HG02970 (cell line): ENCODE results near the gene GNAI3.

Experiments
- ATAC-seq: cut with Tn5 transposase; IDR thresholded peaks from one replicate; pipeline ENCODE4 v1.9.1; 2021; ENCODE audit warnings: mild to moderate bottlenecking, moderate library complexity, moderate number of reproducible peaks; ENCODE audit not compliant: unreplicated experiment, low FRiP score

GNAI3 gene

GRCh38 chr1:109589177-109589576 lies 40.8 kb downstream of the GNAI3 start:
- no peak for ATAC-seq

DNA sequence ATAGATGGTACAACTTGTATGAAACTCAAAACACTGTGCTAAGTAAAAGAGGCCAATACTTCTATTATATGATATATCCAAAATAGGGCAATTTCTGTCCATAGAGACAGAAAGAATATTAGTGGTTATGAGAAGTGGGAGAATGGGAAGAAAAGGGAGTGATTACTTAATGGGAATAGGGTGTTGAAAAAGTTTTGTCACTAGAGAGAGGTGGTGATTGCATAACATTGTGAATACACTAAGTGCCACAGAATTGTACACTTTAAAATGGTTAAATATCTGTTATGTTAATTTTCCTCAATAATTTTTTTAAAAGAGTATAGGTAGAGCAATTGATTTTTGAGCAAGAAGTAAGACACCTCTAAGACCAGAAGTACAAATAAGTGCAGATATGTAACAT lies 41.3 kb downstream of the GNAI3 start:
- no peak for ATAC-seq

- ATAC-seq = no peak
Measured at GRCh38 chr1:109592916-109593315, 44.5 kb downstream of the GNAI3 start.

DNA sequence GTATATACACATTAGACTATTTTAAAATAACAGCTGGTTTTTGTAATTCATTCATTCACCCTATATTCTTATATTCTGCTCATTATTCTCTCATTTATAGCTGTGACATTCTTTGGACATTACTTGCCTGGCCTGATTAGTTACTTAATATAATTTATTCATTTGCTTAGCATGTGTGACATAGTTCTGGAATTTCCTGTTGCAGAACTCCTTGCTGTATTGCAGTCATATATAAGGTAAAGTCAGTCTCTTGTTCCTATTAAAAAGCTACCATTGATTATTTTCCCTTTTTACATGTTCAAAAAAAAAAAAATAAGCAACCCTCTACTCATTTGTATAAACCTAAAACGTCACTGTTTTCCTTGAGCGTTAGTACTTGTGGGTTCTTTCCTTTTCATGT lies 47.1 kb downstream of the GNAI3 start:
- no peak for ATAC-seq

DNA sequence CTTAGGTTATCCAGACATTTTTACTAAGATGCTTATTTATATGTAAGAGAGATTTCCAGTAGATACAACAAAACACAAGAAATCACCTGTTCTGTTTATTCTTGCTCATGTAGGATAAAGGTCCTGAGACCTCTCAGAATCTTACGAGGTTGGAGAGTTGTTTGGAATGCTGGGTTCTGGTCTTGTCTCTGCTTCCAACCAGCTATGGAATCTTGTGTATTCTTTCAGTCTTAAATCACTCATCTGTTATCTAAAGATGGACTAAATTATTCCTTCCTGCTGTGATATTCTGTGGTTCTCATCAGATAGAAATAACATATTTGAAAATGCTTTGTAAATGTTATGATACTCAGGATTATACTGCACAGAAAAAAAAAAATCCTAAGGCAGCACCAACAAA lies 49.7 kb downstream of the GNAI3 start:
- no peak for ATAC-seq

- no peak for ATAC-seq
Measured at GRCh38 chr1:109598655-109599054, 50.2 kb downstream of the GNAI3 start.

GRCh38 chr1:109603229-109603628 lies 54.8 kb downstream of the GNAI3 start:
- no peak for ATAC-seq

- no peak for ATAC-seq
Measured at GRCh38 chr1:109605381-109605780, 57.0 kb downstream of the GNAI3 start.

DNA sequence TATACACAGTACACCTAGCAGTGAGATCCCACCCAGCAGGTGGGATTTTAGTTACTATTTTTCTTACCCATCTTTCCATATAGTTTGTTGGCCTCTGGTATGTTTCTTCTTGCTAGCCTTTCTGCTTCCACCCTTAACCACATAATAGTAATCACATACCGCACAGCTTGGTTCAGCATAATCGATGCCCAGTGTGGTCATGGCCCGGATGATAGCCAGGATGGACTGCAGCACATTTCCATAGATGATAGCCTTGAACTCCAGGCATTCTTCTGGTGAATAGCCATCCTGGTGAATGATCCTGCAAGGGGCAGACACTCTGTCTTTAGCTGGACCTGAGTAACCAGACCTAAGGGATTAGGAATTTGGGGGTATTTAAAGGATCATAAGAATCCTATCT lies 61.5 kb downstream of the GNAI3 start:
- ATAC-seq = no peak

DNA sequence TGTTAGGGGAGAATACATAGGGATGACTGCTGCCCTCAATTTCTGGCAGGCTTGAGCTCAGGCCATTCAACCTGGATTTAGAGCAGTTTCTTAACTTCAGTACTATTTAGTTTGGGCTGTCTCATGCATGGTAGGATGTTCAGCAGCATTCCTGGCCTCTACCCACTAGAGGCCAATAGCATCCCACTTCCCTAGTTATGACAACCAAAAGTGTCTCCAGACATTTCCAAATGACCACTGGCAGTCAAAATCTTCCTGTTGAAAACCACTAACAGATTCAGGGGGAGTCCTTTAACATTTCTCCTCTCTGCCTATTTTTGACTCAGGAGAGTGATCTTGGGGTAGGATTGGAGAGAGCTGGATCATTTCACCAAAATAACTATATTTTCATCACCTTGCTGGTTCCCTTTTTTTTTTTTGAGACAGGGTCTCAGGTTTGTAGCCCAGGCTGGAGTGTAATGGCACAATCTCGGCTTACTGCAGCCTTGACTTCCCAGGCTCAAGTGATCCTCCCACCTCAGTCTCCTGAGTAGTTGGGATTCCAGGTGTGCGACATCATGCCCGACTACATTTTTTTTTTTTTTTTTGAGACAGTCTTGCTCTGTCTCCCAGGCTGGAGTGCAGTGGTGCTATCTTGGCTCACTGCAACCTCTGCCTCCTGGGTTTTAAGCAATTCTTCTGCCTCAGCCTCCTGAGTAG lies 62.3 kb downstream of the GNAI3 start:
- no peak for ATAC-seq

DNA sequence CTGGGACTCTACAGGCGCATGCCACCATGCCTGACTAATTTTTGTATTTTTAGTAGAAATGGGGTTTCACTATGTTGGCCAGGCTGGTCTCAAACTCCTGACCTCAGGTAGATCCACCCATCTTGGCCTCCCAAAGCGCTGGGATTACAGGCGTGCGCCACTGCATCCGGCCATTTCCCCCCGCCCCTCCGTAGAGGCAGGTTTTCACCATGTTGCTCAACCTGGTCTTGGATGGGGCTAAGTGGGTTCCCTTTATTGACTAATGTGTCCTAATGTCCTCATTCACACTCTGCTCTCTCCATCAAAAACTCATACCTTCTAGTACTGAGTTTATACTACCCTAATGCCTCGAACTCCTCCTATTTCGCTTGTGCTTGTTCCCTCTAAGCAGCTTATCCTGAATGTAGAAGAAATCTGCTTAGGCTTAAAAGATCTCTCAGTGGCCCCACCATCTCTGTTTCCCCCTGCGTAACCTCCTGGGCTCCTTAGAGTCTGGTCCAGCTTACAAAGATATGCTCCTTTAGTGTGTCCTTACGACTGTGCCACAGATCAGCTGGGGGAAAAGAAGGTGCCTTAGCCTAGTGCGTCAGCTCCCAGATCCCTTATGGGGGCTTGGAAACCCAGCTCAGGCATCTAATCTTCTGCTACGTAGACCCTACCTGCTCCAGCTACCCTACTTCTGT lies 63.0 kb downstream of the GNAI3 start:
- ATAC-seq = no peak

DNA sequence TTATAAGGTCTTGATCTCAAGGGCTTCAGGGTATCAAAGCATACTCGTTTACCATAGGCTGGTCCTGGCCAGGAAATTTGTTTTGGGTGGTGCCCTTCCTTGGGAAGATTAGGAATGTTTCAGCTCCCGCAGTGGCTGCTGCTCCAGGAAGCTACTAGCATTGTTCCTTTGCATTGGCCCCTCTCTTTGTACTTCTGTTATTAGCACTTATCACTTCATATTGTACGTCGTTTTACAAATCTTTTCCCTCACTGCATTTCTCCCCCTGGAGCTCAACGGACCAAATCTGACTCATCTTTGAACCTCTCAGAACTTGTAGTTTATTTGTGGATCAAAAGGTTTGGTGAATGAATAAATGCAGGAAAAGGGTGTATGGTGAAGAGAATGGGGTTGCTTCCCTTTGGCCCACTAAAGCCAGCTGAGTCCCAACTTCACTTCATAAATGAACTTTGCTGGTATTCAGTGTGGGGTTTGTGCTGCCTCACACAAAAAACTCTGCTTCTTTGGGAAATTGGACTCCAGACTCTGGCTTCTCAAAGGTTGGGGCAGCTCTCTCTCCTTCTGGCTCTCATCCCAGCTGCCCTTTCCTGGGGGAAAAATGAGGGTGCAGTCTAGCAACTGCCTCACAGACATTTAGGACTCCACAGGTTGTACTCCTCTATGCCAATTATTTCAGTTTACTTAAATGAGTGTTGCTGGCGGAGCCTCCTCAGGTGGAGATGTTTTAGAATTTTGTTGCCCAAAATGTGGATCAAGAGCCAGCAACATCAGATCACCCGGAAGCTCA lies 65.1 kb downstream of the GNAI3 start:
- ATAC-seq = no peak

DNA sequence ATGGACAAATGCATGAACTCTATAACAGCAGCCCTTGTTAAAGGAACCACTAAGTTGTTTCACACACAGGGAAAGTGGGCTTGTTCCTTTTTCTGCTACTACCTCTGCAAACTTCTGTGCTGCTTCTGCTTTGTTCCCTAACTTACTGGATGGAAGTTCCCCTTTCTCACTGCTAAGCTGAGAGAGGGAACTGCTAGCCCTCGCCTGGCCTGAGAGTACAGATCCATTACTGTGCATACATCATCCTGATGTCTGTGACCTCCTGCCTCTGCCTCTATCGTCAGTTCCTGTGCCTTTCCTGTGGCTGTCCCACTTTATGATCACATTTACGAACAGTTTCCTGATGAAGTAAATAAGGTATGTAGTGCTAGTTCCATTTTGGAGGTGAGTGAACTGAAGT lies 67.5 kb downstream of the GNAI3 start:
- no peak for ATAC-seq

GRCh38 chr1:109616391-109616790 lies 68.0 kb downstream of the GNAI3 start:
- ATAC-seq = no peak

- ATAC-seq = no peak
Measured at GRCh38 chr1:109617291-109617801, 68.9 kb downstream of the GNAI3 start.

DNA sequence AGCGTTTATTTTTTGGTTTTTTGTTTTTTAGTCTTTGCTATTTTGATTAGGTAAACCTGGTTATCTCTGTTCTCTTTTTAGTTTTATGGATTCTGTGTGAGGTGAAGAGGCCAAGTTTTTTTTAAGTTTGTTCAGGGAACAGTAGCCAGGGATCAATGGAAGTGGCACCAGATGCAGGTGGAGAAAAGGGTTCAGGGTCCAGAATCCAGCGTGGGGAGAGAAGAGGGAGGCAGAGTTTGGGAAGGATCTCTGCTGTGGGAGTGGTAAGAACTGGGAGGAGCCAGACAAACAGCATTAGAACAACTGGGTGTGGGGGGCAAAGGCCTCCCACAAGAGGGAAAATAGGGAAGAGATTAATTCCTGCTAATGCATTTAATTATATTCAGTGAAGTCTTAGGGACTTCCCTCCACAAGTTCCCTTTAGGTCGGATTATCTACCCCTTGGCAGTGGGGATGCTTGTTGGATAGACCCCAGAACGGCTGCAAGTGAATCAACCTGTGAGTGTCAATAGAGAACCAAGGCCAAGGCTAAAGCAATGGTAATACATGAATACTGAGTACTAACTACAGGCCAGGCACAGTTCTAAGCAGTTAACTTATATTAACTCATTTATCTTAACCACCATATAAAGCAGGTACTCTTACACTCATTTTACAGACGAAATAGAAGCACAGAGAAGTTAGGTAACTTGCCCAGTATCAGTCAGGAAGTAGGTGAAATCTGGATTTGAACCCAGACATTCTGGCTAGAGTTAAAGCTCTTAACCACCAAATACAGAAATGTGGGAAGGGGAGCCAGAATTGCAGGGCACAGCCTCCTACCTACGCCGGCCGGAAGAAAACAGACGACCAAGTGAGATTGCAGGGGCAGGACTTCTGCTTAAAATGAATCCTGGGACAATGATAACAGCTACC lies 70.5 kb downstream of the GNAI3 start:
- ATAC-seq = no peak

DNA sequence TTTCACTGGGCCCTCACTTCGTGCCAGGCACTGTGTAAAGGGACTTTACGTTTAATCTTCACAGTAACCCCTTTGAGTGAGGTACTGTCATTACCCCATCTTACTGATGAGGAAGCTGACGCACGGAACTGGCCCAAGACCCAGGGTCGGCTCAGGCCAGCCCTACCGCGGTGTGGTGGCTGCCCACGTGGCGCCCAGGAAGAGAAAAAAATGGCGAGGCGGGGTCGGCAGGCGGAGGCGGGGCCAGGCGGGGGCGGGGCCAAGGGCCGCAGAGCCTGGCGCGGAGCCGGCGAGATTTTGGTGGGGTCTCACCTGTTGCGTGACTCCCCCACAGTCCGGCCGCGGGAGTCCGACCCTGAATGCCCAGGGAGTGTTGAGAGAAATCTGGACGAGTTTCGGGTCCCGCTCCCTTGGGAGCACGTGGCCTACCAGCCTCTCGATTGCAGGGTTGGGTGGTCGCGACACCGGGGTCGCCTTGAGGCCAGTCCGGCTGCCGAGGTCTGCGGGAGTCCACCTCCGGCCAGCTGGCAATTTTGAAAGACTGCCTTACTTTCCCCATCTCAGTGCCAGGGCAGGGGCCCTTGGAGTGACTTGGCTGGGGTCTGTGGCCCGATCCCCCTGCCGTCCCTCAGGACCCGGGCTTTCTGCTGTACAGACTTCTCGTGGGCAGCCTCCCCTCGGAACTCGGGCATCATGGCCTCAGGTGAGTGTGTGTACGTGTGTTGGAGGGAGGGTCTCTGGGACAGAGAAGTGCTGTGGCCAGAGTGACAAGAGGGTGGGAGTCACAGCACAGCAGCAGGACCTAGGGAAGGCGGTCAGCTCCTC lies 71.4 kb downstream of the GNAI3 start, which contains the start of the genes AMPD2 and GNAT2:
Gene AMPD2 (plus strand): TSS at position 262 of the 825 bp plus-strand sequence. CDS start 1,339 bp downstream, outside the sequence.
Gene GNAT2 (minus strand): TSS at position 41 of the 825 bp plus-strand sequence. CDS start 6,746 bp downstream, outside the sequence.
- peak; percentile 52 for ATAC-seq

- ATAC-seq = no peak
Measured at GRCh38 chr1:109620401-109620791, 72.0 kb downstream of the GNAI3 start.

DNA sequence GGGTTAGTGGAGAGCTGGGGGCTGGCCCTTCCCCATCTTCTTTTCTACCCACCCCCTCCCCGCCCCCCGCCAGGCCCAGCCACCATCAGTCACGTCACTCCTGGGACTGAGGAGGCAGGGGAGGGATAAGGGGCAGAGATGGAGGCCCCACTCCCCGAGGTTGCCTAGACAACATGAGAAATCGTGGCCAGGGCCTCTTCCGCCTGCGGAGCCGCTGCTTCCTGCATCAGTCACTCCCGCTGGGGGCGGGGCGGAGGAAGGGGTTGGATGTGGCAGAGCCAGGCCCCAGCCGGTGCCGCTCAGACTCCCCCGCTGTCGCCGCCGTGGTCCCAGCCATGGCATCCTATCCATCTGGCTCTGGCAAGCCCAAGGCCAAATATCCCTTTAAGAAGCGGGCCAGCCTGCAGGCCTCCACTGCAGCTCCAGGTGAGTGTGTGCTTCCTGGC lies 72.4 kb downstream of the GNAI3 start:
- ATAC-seq = peak; percentile 52
